Trophoblast cell (in vitro differentiated cells and primary cell): ENCODE data around the gene PPP1R14B.

Source experiments
- DNase-seq, 2 donors: peaks; one replicate each; pipeline ENCODE4 v3.0.0-alpha.2; 2016
- H2AFZ ChIP-seq: 2 replicates; pipeline ENCODE4 v1.6.1; 2013; ENCODE audit warnings: low read length, moderate library complexity, mild to moderate bottlenecking; ENCODE audit not compliant: insufficient read depth, poor library complexity
- H2AK5ac ChIP-seq: 2 replicates; pipeline ENCODE4 v1.6.1; 2013; ENCODE audit warnings: mild to moderate bottlenecking, low read length
- H2BK120ac ChIP-seq: 2 replicates; pipeline ENCODE4 v1.6.1; 2013; ENCODE audit warnings: low read length, mild to moderate bottlenecking, moderate library complexity; ENCODE audit not compliant: insufficient read depth, poor library complexity
- H2BK12ac ChIP-seq: 2 replicates; pipeline ENCODE4 v1.6.1; 2013; ENCODE audit warnings: mild to moderate bottlenecking, low read length, moderate library complexity
- H2BK5ac ChIP-seq: 2 replicates; pipeline ENCODE4 v1.6.1; 2013; ENCODE audit warnings: low read length, low read depth, moderate library complexity, mild to moderate bottlenecking; ENCODE audit not compliant: poor library complexity
- H3K14ac ChIP-seq: 2 replicates; pipeline ENCODE4 v1.6.1; 2013; ENCODE audit warnings: mild to moderate bottlenecking, low read length
- H3K18ac ChIP-seq: 2 replicates; pipeline ENCODE4 v1.6.1; 2013; ENCODE audit warnings: mild to moderate bottlenecking, low read length
- H3K23ac ChIP-seq: 2 replicates; pipeline ENCODE4 v1.6.1; 2013; ENCODE audit warnings: low read length
- H3K27ac ChIP-seq: 2 replicates; pipeline ENCODE4 v1.5.1; 2013; ENCODE audit warnings: low read depth, mild to moderate bottlenecking, inconsistent platforms, low read length, moderate library complexity
- H3K27me3 ChIP-seq: 2 replicates; pipeline ENCODE4 v1.6.1; 2013; ENCODE audit warnings: inconsistent platforms, mild to moderate bottlenecking, low read length, moderate library complexity; ENCODE audit not compliant: insufficient read depth
- H3K36me3 ChIP-seq, 2 experiments: 1 replicate in 1 of 2; 2 replicates in 1 of 2; pipeline ENCODE4 v1.6.1; 2013; ENCODE audit warnings: low read length in 2 of 2, mild to moderate bottlenecking in 2 of 2, moderate library complexity in 1 of 2; ENCODE audit not compliant: insufficient read depth in 2 of 2, control insufficient read depth in 1 of 2
- H3K4ac ChIP-seq: 2 replicates; pipeline ENCODE4 v1.6.1; 2013; ENCODE audit warnings: low read depth, mild to moderate bottlenecking, low read length, moderate library complexity
- H3K4me1 ChIP-seq, 2 experiments: 1 replicate in 1 of 2; 2 replicates in 1 of 2; pipeline ENCODE4 v1.6.1; 2013; ENCODE audit warnings: low read length in 2 of 2, mild to moderate bottlenecking in 2 of 2, moderate library complexity in 1 of 2; ENCODE audit not compliant: insufficient read depth in 2 of 2, control insufficient read depth in 1 of 2
- H3K4me2 ChIP-seq: 2 replicates; pipeline ENCODE4 v1.6.1; 2013; ENCODE audit warnings: inconsistent platforms, mild to moderate bottlenecking, low read length, moderate library complexity
- H3K4me3 ChIP-seq: 2 replicates; pipeline ENCODE4 v1.5.1; 2013; ENCODE audit warnings: mild to moderate bottlenecking, low read depth, low read length, inconsistent platforms
- H3K79me1 ChIP-seq: one replicate; pipeline ENCODE4 v1.6.1; 2013; ENCODE audit warnings: low read length
- H3K79me2 ChIP-seq: 2 replicates; pipeline ENCODE4 v1.6.1; 2013; ENCODE audit warnings: low read length, mild to moderate bottlenecking; ENCODE audit not compliant: control insufficient read depth, insufficient read depth, poor library complexity
- H3K9ac ChIP-seq: 2 replicates; pipeline ENCODE4 v1.6.1; 2013; ENCODE audit warnings: mild to moderate bottlenecking, low read length
- H3K9me3 ChIP-seq: 2 replicates; pipeline ENCODE4 v1.6.1; 2013; ENCODE audit warnings: low read depth, mild to moderate bottlenecking, control low read depth, inconsistent platforms, low read length; ENCODE audit not compliant: insufficient read depth
- H4K12ac ChIP-seq: 2 replicates; pipeline ENCODE4 v1.6.1; 2013; ENCODE audit warnings: low read depth, mild to moderate bottlenecking, low read length, moderate library complexity
- H4K8ac ChIP-seq: 2 replicates; pipeline ENCODE4 v1.6.1; 2013; ENCODE audit warnings: low read depth, mild to moderate bottlenecking, low read length, moderate library complexity
- H4K91ac ChIP-seq: one replicate; pipeline ENCODE4 v1.6.1; 2013; ENCODE audit warnings: low read depth, mild to moderate bottlenecking, low read length, moderate library complexity
- WGBS: extraction: QIAGEN DNeasy Blood & Tissue Kit; methylation state at CpG from one replicate; pipeline ENCODE4 v1.1.7; 2013; ENCODE audit warnings: missing lambda C conversion rate; ENCODE audit not compliant: insufficient read length, insufficient coverage; ENCODE audit errors: extremely low coverage; 5-methylcytosine and 5-hydroxymethylcytosine counted together

Gene PPP1R14B

DNA sequence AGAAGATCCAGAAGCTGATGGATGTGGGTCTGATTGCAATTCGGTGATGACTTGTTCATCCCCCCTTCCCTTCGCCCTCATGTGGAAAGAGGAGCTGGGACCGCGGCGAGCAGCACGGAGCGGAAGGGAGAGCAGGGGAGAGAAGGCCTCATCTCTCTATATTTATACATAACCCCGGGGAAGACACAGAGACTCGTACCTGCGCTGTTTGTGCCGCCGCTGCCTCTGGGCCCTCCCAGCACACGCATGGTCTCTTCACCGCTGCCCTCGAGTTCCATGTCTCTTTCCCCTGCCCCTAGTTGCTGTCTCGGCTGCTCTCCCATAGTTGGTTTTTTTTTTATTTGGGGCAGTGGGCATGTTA, 42.7 kb downstream of the PPP1R14B start:
- no peaks in the 10 kb centered on the region for H3K27me3 ChIP-seq
- no peak overlapping the region for H4K8ac ChIP-seq
- H3K79me2 ChIP-seq = no peaks in the 10 kb centered on the region
- no peak overlapping the region for H2AK5ac ChIP-seq
- no peak overlapping the region for H3K4ac ChIP-seq
- H3K27ac ChIP-seq = no peak overlapping the region
- no peak overlapping the region for H3K4me2 ChIP-seq
- H3K4me1 ChIP-seq = peaks cover 0 to 7% of the 10 kb centered on the region in 2 experiments
- peaks cover 61 to 76% of the 10 kb centered on the region in 2 experiments for H3K36me3 ChIP-seq
- no peak overlapping the region for H2BK12ac ChIP-seq
- no peak overlapping the region for H3K4me3 ChIP-seq
- no peak overlapping the region for H2BK120ac ChIP-seq
- H4K12ac ChIP-seq = no peak overlapping the region
- no peaks in the 10 kb centered on the region for H3K79me1 ChIP-seq
- H3K9ac ChIP-seq = no peak overlapping the region
- H3K14ac ChIP-seq = no peak overlapping the region
- H4K91ac ChIP-seq = no peak overlapping the region
- WGBS = no CpG with 5 or more reads among the region's 16 CpGs
- H2BK5ac ChIP-seq = no peak overlapping the region
- no peak overlapping the region for H2AFZ ChIP-seq
- H3K9me3 ChIP-seq = no peaks in the 10 kb centered on the region
- H3K18ac ChIP-seq = no peak overlapping the region
- no peak overlapping the region for H3K23ac ChIP-seq
- no peak for DNase-seq

DNA sequence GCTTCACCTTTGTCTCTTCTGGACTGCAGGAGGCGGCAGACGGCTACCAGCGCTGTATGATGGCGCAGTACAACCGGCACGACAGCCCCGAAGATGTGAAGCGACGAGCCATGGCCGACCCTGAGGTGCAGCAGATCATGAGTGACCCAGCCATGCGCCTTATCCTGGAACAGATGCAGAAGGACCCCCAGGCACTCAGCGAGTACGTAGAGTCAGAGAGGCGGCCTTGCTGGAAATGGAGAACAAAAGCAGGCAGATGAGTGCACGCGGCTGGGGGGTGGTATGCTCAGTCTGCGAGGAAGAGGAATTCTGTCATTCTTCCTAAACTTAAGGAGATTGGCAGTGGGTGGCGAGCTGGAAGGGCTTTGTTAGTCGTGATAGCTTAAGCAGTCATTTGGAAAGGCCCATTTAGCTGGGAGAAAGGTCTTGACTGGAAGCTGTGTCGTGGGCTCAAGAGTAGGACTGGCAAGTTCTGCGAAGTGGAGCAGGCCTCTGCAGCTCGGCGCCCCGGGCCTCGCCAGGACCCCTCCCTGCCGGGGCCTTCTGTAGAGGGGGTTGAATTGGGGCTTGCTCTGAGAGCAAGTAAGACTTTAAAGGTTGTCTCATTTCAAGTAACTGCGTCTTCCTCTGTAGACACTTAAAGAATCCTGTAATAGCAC, 43.2 kb downstream of the PPP1R14B start:
- H3K4me1 ChIP-seq = peaks cover 0 to 7% of the 10 kb centered on the region in 2 experiments
- H3K27ac ChIP-seq = no peak overlapping the region
- no peak overlapping the region for H2BK5ac ChIP-seq
- H4K91ac ChIP-seq = no peak overlapping the region
- H3K4ac ChIP-seq = no peak overlapping the region
- no peak overlapping the region for H3K23ac ChIP-seq
- H3K36me3 ChIP-seq = peaks cover 65 to 80% of the 10 kb centered on the region in 2 experiments
- H3K9ac ChIP-seq = no peak overlapping the region
- no peak overlapping the region for H2AFZ ChIP-seq
- no peak overlapping the region for H2BK12ac ChIP-seq
- no peak for DNase-seq
- H3K79me2 ChIP-seq = no peaks in the 10 kb centered on the region
- no peak overlapping the region for H2BK120ac ChIP-seq
- no peaks in the 10 kb centered on the region for H3K79me1 ChIP-seq
- H3K4me2 ChIP-seq = no peak overlapping the region
- no peaks in the 10 kb centered on the region for H3K9me3 ChIP-seq
- H4K12ac ChIP-seq = no peak overlapping the region
- H4K8ac ChIP-seq = no peak overlapping the region
- no peak overlapping the region for H3K14ac ChIP-seq
- no peak overlapping the region for H3K4me3 ChIP-seq
- H3K27me3 ChIP-seq = no peaks in the 10 kb centered on the region
- WGBS = no CpG with 5 or more reads among the region's 27 CpGs
- no peak overlapping the region for H3K18ac ChIP-seq
- no peak overlapping the region for H2AK5ac ChIP-seq

DNA sequence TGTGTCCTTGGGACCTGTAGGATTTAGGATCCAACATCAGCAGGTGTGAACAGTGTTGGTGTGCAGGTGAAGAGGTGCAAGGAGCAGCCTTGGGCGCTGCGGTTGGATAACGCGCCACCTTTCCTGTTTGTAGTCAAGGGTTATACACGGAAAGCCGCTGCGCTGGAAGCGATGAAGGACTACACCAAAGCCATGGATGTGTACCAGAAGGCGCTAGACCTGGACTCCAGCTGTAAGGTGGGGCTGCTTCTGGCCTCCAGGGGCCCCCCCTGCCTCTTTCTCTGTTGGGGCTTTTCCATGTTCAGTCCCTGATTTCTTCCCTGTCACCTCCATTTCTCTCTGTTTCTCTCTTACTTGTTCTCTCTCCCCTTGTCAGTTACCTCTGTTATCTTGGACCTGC, 43.8 kb downstream of the PPP1R14B start:
- H4K8ac ChIP-seq = no peak overlapping the region
- H3K79me1 ChIP-seq = no peaks in the 10 kb centered on the region
- DNase-seq = no peak
- no peak overlapping the region for H3K14ac ChIP-seq
- no CpG with 5 or more reads among the region's 9 CpGs for WGBS
- H3K79me2 ChIP-seq = no peaks in the 10 kb centered on the region
- peaks cover 70 to 85% of the 10 kb centered on the region in 2 experiments for H3K36me3 ChIP-seq
- H3K4me3 ChIP-seq = no peak overlapping the region
- no peak overlapping the region for H4K91ac ChIP-seq
- H2AK5ac ChIP-seq = no peak overlapping the region
- no peak overlapping the region for H3K23ac ChIP-seq
- no peak overlapping the region for H3K27ac ChIP-seq
- H3K9ac ChIP-seq = no peak overlapping the region
- H2BK12ac ChIP-seq = no peak overlapping the region
- H3K4ac ChIP-seq = no peak overlapping the region
- no peak overlapping the region for H2BK120ac ChIP-seq
- H2AFZ ChIP-seq = no peak overlapping the region
- H3K4me1 ChIP-seq = peaks cover 0 to 7% of the 10 kb centered on the region in 2 experiments
- H3K9me3 ChIP-seq = no peaks in the 10 kb centered on the region
- H3K4me2 ChIP-seq = no peak overlapping the region
- H3K27me3 ChIP-seq = no peaks in the 10 kb centered on the region
- H3K18ac ChIP-seq = no peak overlapping the region
- no peak overlapping the region for H2BK5ac ChIP-seq
- H4K12ac ChIP-seq = no peak overlapping the region

DNA sequence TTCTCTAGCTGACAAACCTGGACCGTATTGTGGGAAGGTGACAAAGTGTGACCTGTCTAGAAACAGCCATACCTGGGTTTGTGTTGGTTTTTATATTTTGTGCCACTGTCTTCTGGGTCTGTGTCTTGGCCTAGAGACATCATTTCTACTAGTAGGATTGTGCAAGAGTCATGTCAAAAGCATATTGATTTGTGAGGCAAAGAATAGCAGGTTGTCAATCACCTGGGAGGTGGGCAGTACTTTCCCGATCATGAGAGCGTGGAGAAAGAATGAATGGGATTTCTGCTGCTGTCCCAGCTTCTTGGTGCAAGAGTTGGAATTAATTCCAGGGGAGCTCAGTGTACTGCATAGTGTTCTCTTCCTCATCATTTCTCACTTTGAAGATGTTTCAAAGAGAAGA, 45.2 kb downstream of the PPP1R14B start:
- Histone ChIP-seq H3K79me1 (no peaks in the 10 kb centered on the region), H2AFZ (no peak overlapping the region), H3K27me3 (no peaks in the 10 kb centered on the region), H3K79me2 (no peaks in the 10 kb centered on the region), H4K91ac (no peak overlapping the region), H3K4me2 (no peak overlapping the region), H2BK120ac (no peak overlapping the region), H3K9ac (no peak overlapping the region), H4K12ac (no peak overlapping the region), H3K4me3 (no peak overlapping the region), H3K27ac (no peak overlapping the region), H4K8ac (no peak overlapping the region), H3K9me3 (no peaks in the 10 kb centered on the region), H3K4me1 (no peaks in the 10 kb centered on the region), H3K4ac (no peak overlapping the region), H3K23ac (no peak overlapping the region), H2BK5ac (no peak overlapping the region), H2BK12ac (no peak overlapping the region), H2AK5ac (no peak overlapping the region), H3K18ac (no peak overlapping the region), H3K14ac (no peak overlapping the region), H3K36me3 (peaks cover 70 to 89% of the 10 kb centered on the region in 2 experiments)
- no CpG with 5 or more reads among the region's 3 CpGs for WGBS
- no peak for DNase-seq
